SHP77 treated with DMSO at 0.1 percent for 48 hours (cell line): ENCODE data around the gene RBM20.

Source experiments
- DNase-seq: peaks from one replicate; lab custom pipeline; 2025; lab: John Stamatoyannopoulos, UW

Gene RBM20

GRCh38 chr10:110870823-110871297 lies 226.7 kb downstream of the RBM20 start:
- DNase-seq, result no peak

- peak; percentile 96 for DNase-seq
These were observed 227.4 kb downstream of the RBM20 start, which contains the start of gene PDCD4 for GRCh38 chr10:110871298-110872084. TSS of gene PDCD4 (plus strand) at chr10:110871928. CDS start at chr10:110876028, 4,100 bp downstream.

- peak; percentile 40 for DNase-seq
These were observed 228.2 kb downstream of the RBM20 start for GRCh38 chr10:110872145-110872983.

- no peak for DNase-seq
These were observed 229.1 kb downstream of the RBM20 start for GRCh38 chr10:110872984-110873923.

GRCh38 chr10:110873951-110874350 lies 229.8 kb downstream of the RBM20 start:
- DNase-seq, result no peak

GRCh38 chr10:110876000-110876399 lies 231.9 kb downstream of the RBM20 start:
- no peak for DNase-seq

GRCh38 chr10:110876788-110877187 lies 232.7 kb downstream of the RBM20 start:
- DNase-seq, result no peak

- no peak for DNase-seq
These were observed 235.9 kb downstream of the RBM20 start for GRCh38 chr10:110880012-110880411.

GRCh38 chr10:110881247-110881646 lies 237.1 kb downstream of the RBM20 start:
- no peak for DNase-seq

GRCh38 chr10:110881905-110882304 lies 237.8 kb downstream of the RBM20 start:
- no peak for DNase-seq

- DNase-seq, result no peak
These were observed 239.8 kb downstream of the RBM20 start for GRCh38 chr10:110883924-110884323.

- no peak for DNase-seq
These were observed 242.0 kb downstream of the RBM20 start for GRCh38 chr10:110885932-110886674.

GRCh38 chr10:110887560-110887959 lies 243.4 kb downstream of the RBM20 start:
- no peak for DNase-seq
